Osteoblast (primary cell): ENCODE measurements around the gene FRK. TPM values are rescaled to one million over a fixed set of nuclear protein-coding genes. Genes with fewer than 3 reads are reported as not detected.

Experiments used
- DNase-seq: peaks from one replicate; pipeline ENCODE4 v3.0.0; 2011; ENCODE audit warnings: low spot score, mixed read lengths; ENCODE audit not compliant: insufficient read length; ENCODE audit errors: missing footprints
- H2AFZ ChIP-seq: 2 replicates; pipeline ENCODE4 v1.6.0; 2011; ENCODE audit warnings: mild to moderate bottlenecking, low read length
- H3K27ac ChIP-seq: 2 replicates; pipeline ENCODE4 v1.5.1; 2011; ENCODE audit warnings: mild to moderate bottlenecking, low read depth, low read length, moderate library complexity
- H3K27me3 ChIP-seq: 2 replicates; pipeline ENCODE4 v1.6.0; 2012; ENCODE audit warnings: mild to moderate bottlenecking, control low read depth, inconsistent platforms, low read length, moderate library complexity; ENCODE audit not compliant: insufficient read depth
- H3K36me3 ChIP-seq: 2 replicates; pipeline ENCODE4 v1.5.1; 2011; ENCODE audit warnings: mild to moderate bottlenecking, low read length, control low read depth, moderate library complexity; ENCODE audit not compliant: insufficient read depth
- H3K4me1 ChIP-seq: 2 replicates; pipeline ENCODE4 v1.5.1; 2011; ENCODE audit warnings: mild to moderate bottlenecking, low read length, control low read depth, moderate library complexity; ENCODE audit not compliant: insufficient read depth
- H3K4me2 ChIP-seq: 2 replicates; pipeline ENCODE4 v1.6.0; 2011; ENCODE audit warnings: mild to moderate bottlenecking, low read length; ENCODE audit not compliant: insufficient read depth
- H3K4me3 ChIP-seq: fragments of 200-600 bp; sonication (generic); 3 replicates; pipeline ENCODE4 v1.5.1; 2012; ENCODE audit warnings: mild to moderate bottlenecking, low read length, inconsistent platforms; ENCODE audit not compliant: insufficient read depth
- H3K79me2 ChIP-seq: 2 replicates; pipeline ENCODE4 v1.6.0; 2012; ENCODE audit warnings: mild to moderate bottlenecking, low read length, control low read depth, inconsistent platforms; ENCODE audit not compliant: insufficient read depth
- H3K9me3 ChIP-seq: 2 replicates; pipeline ENCODE4 v1.5.1; 2011; ENCODE audit warnings: low read depth, low read length, control low read depth
- H4K20me1 ChIP-seq: 2 replicates; pipeline ENCODE4 v1.6.0; 2012; ENCODE audit warnings: mild to moderate bottlenecking, low read length, control low read depth; ENCODE audit not compliant: insufficient read depth
- total RNA-seq: library from RNA; depleted of rRNA; stranded (reverse); fragments of >200 nt; gene quantifications from 2 replicates; pipeline ENCODE4 v1.2.3, GENCODE V29; 2012
- TF ChIP-seq, protein P1 (sequence below): IDR thresholded peaks from 2 replicates; pipeline ENCODE4 v1.5.1; 2011; ENCODE audit warnings: mild to moderate bottlenecking, low read depth, low read length, moderate library complexity; ENCODE audit errors: extremely low read depth

FRK gene
- total RNA-seq, 1 donor, result 1.1 TPM

- Histone ChIP-seq H3K27ac (no peak overlapping the region), H3K4me3 (no peak overlapping the region), H2AFZ (no peak overlapping the region), H3K4me2 (no peak overlapping the region), H3K27me3 (no peaks in the 10 kb centered on the region), H3K4me1 (peaks cover 3% of the 10 kb centered on the region), H3K79me2 (no peaks in the 10 kb centered on the region), H4K20me1 (no peaks in the 10 kb centered on the region), H3K36me3 (no peaks in the 10 kb centered on the region), H3K9me3 (no peaks in the 10 kb centered on the region)
- TF ChIP-seq, protein P1, sequence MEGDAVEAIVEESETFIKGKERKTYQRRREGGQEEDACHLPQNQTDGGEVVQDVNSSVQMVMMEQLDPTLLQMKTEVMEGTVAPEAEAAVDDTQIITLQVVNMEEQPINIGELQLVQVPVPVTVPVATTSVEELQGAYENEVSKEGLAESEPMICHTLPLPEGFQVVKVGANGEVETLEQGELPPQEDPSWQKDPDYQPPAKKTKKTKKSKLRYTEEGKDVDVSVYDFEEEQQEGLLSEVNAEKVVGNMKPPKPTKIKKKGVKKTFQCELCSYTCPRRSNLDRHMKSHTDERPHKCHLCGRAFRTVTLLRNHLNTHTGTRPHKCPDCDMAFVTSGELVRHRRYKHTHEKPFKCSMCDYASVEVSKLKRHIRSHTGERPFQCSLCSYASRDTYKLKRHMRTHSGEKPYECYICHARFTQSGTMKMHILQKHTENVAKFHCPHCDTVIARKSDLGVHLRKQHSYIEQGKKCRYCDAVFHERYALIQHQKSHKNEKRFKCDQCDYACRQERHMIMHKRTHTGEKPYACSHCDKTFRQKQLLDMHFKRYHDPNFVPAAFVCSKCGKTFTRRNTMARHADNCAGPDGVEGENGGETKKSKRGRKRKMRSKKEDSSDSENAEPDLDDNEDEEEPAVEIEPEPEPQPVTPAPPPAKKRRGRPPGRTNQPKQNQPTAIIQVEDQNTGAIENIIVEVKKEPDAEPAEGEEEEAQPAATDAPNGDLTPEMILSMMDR, result no peak
- DNase-seq, result no peak
These were observed 25.1 kb downstream of the FRK start for GRCh38 chr6:116035616-116036015.

- TF ChIP-seq, protein P1, result no peak
- H3K27me3 ChIP-seq, result no peaks in the 10 kb centered on the region
- peaks cover 3% of the 10 kb centered on the region for H3K4me1 ChIP-seq
- no peak for DNase-seq
- H3K4me2 ChIP-seq, result peak overlapping the region; percentile 20
- no peaks in the 10 kb centered on the region for H3K9me3 ChIP-seq
- no peaks in the 10 kb centered on the region for H3K36me3 ChIP-seq
- no peaks in the 10 kb centered on the region for H3K79me2 ChIP-seq
- no peak overlapping the region for H2AFZ ChIP-seq
- H3K27ac ChIP-seq, result no peak overlapping the region
- no peak overlapping the region for H3K4me3 ChIP-seq
- H4K20me1 ChIP-seq, result no peaks in the 10 kb centered on the region
These were observed 26.4 kb downstream of the FRK start for GRCh38 chr6:116034327-116034726.

DNA sequence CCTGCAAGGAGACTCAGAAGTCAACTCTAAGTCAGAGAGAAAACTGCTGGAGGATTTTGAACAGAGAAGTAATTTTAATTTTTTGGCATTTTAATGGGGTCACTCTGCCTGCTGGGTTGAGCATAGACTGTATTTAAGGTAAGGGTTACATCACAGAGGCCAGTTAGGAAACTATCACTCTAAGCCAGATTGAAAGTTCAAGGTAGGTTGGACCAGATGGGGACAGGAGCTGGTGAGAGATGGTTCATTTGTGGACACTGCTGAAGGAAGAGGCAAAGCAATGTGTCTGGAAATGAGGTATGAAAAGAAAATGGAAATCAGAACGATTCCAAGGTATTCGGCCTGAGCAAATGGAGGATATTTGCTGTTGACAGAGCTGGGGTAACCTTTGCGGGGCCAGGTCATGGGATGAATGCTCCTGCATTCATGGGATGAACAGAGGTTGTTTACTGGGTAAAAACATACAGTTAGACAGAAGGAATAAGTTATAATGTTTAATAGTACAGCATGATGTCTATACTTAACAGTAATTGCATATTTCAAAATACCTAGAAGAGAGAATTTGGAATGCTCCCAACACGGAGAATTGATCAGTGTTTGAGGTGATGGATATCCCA, 26.9 kb downstream of the FRK start:
- no peaks in the 10 kb centered on the region for H4K20me1 ChIP-seq
- no peaks in the 10 kb centered on the region for H3K27me3 ChIP-seq
- H3K79me2 ChIP-seq, result no peaks in the 10 kb centered on the region
- H3K9me3 ChIP-seq, result no peaks in the 10 kb centered on the region
- no peak for DNase-seq
- no peak overlapping the region for H3K4me3 ChIP-seq
- no peak overlapping the region for H3K27ac ChIP-seq
- H3K4me2 ChIP-seq, result no peak overlapping the region
- H2AFZ ChIP-seq, result peak overlapping the region; percentile 50
- peaks cover 3% of the 10 kb centered on the region for H3K4me1 ChIP-seq
- H3K36me3 ChIP-seq, result no peaks in the 10 kb centered on the region
- TF ChIP-seq, protein P1, result no peak

- no peak for DNase-seq
These were observed 29.9 kb downstream of the FRK start for GRCh38 chr6:116030770-116031169.

More at GRCh38 chr6:116030770-116031169, 29.9 kb downstream of the FRK start:
- Histone ChIP-seq H2AFZ (no peak overlapping the region), H3K79me2 (no peaks in the 10 kb centered on the region), H3K27ac (no peak overlapping the region), H4K20me1 (no peaks in the 10 kb centered on the region), H3K9me3 (no peaks in the 10 kb centered on the region), H3K27me3 (no peaks in the 10 kb centered on the region), H3K4me2 (no peak overlapping the region), H3K4me3 (no peak overlapping the region), H3K36me3 (no peaks in the 10 kb centered on the region), H3K4me1 (peaks cover 3% of the 10 kb centered on the region)
- TF ChIP-seq, protein P1, result no peak
